K562 (cell line): ENCODE data around the gene TDO2. TPM values are rescaled to one million over a fixed set of nuclear protein-coding genes. Genes with fewer than 3 reads are reported as not detected.

Experiments used
- AFF4 ChIP-seq: sonication (generic); formaldehyde crosslinking; IDR thresholded peaks from 2 replicates; pipeline ENCODE4 v1.8.0; 2023; ENCODE audit warnings: mild to moderate bottlenecking, missing genetic modification reagents
- ARID3B ChIP-seq: fragments of 250-450 bp; sonication (Bioruptor Pico); IDR thresholded peaks from 2 replicates; pipeline ENCODE4 v1.4.0; 2020; ENCODE audit warnings: borderline replicate concordance
- CBX1 ChIP-seq: sonication (generic); IDR thresholded peaks from 2 replicates; pipeline ENCODE4 v1.6.1; 2016; ENCODE audit warnings: antibody characterized with exemption, low read depth, mild to moderate bottlenecking
- CBX8 ChIP-seq: fragments of 200-600 bp; sonication (generic); IDR thresholded peaks from 2 replicates; pipeline ENCODE4 v1.6.1; 2012; ENCODE audit warnings: borderline replicate concordance, mixed run types, low read depth, mild to moderate bottlenecking, moderate library complexity, mixed read lengths, low read length, control low read depth, inconsistent platforms; ENCODE audit not compliant: poor library complexity, severe bottlenecking; ENCODE audit errors: extremely low read depth
- FOS ChIP-seq: IDR thresholded peaks from 3 replicates; pipeline ENCODE4 v1.6.1; 2011; ENCODE audit not compliant: insufficient read length; ENCODE audit errors: extremely low read depth
- FOXJ2 ChIP-seq: fragments of 200-800 bp; sonication (Bioruptor generic); IDR thresholded peaks from 2 replicates; pipeline ENCODE4 v1.6.1; 2016; ENCODE audit warnings: missing genetic modification characterization, missing compliant biosample characterization
- GTF2A2 ChIP-seq: IDR thresholded peaks from 2 replicates; pipeline ENCODE4 v1.6.1; 2016; ENCODE audit warnings: mild to moderate bottlenecking, missing genetic modification characterization, missing compliant biosample characterization
- GTF3C2 ChIP-seq: IDR thresholded peaks from 3 replicates; pipeline ENCODE4 v1.6.1; 2011; ENCODE audit warnings: borderline replicate concordance, mild to moderate bottlenecking, moderate library complexity; ENCODE audit not compliant: insufficient read length; ENCODE audit errors: extremely low read depth
- HMBOX1 ChIP-seq: sonication (generic); IDR thresholded peaks from 2 replicates; pipeline ENCODE4 v1.6.1; 2016
- HNRNPH1 ChIP-seq: fragments of 200-400 bp; formaldehyde crosslinking; optimal IDR thresholded peaks from 2 replicates; pipeline ENCODE3; 2017; ENCODE audit warnings: low read depth, mild to moderate bottlenecking, low read length, moderate library complexity
- MYBL2 ChIP-seq, 2 experiments: fragments of 450-650 bp in 1 of 2; sonication (generic) in 1 of 2; formaldehyde crosslinking in 1 of 2; IDR thresholded peaks; 2 replicates each; pipeline versions ENCODE4 v1.6.1 to v1.8.1; 2017 to 2022; ENCODE audit warnings: borderline replicate concordance in 1 of 2, inconsistent platforms in 1 of 2, low read depth in 1 of 2, mild to moderate bottlenecking in 1 of 2, missing genetic modification reagents in 1 of 2, moderate library complexity in 1 of 2
- PHB ChIP-seq: fragments of 250-450 bp; sonication (Bioruptor Pico); IDR thresholded peaks from 2 replicates; pipeline ENCODE4 v1.5.0; 2021
- POLR2A ChIP-seq: fragments of 450-650 bp; conservative IDR thresholded peaks from 2 replicates; pipeline ENCODE4 v1.6.1; 2016
- POU5F1 ChIP-seq: fragments of 150-350 bp; IDR thresholded peaks from 2 replicates; pipeline ENCODE4 v1.6.1; 2014; ENCODE audit warnings: borderline replicate concordance, low read length, low read depth, mild to moderate bottlenecking; ENCODE audit not compliant: partially characterized antibody
- RBM15 ChIP-seq: fragments of 200-400 bp; formaldehyde crosslinking; IDR thresholded peaks from 2 replicates; pipeline ENCODE4 v1.6.1; 2018; ENCODE audit warnings: mild to moderate bottlenecking, low read length, moderate library complexity; ENCODE audit not compliant: insufficient read depth
- WHSC1 ChIP-seq: IDR thresholded peaks from one replicate; pipeline ENCODE4 v1.6.1; 2012; ENCODE audit warnings: low read length, control low read depth, inconsistent platforms
- YBX1 ChIP-seq: fragments of 450-650 bp; IDR thresholded peaks from 2 replicates; pipeline ENCODE4 v1.7.1; 2016; ENCODE audit warnings: mild to moderate bottlenecking
- polyA plus RNA-seq, 8 experiments: library from polyadenylated mRNA; depleted of rRNA in 4 of 8; stranded (reverse) in 5 of 8; unstranded in 3 of 8; fragments of >200 nt; fragmentation: Nextera tagmentation in 2 of 8; fragmentation: Illumina TruSeq in 1 of 8; extraction: Ambion mirVana in 2 of 8; extraction: Trizol in 1 of 8; gene quantifications; 2 replicates each; pipeline versions ENCODE4 v1.2.1 to v1.2.3, GENCODE V29; 2011 to 2014; ENCODE audit warnings: inconsistent platforms in 1 of 8, missing spikeins in 1 of 8
- total RNA-seq, 7 experiments: library from RNA; depleted of rRNA in 6 of 7; stranded (reverse); fragments of >200 nt in 6 of 7; fragmentation: Illumina TruSeq in 2 of 7; extraction: Trizol in 2 of 7; gene quantifications; 2 replicates each; pipeline versions ENCODE4 v1.2.1 to v1.2.3, GENCODE V29; 2011 to 2021; ENCODE audit warnings: low replicate concordance in 1 of 7

Gene TDO2
- total and polyA plus RNA-seq, 9 of the 15 experiments (the other 6 are each of a cell fraction or from before 2014, with no cell fraction given) = 0.09 to 0.65 (median 0.22) TPM; not detected in 2

- no peak for TF ChIP-seq CBX1
- TF ChIP-seq AFF4 (CRISPR knock-in tag) = no peak
- TF ChIP-seq ARID3B (CRISPR knock-in tag) = no peak
- no peak for TF ChIP-seq FOXJ2
- TF ChIP-seq POU5F1 = no peak
- no peak for TF ChIP-seq WHSC1
- TF ChIP-seq RBM15 = no peak
- no peak for TF ChIP-seq MYBL2 (IDR thresholded peaks at IDR 0.05; ENCODE audit: low read depth)
- TF ChIP-seq MYBL2 (CRISPR knock-in tag; IDR thresholded peaks at IDR 0.05; ENCODE audit: borderline replicate concordance) = no peak
- no peak for TF ChIP-seq HMBOX1
- TF ChIP-seq GTF3C2 = no peak
- TF ChIP-seq POLR2A = no peak
- no peak for TF ChIP-seq GTF2A2 (tag)
- no peak for TF ChIP-seq CBX8
- TF ChIP-seq HNRNPH1 = no peak
- no peak for TF ChIP-seq FOS
- no peak for TF ChIP-seq YBX1
- no peak for TF ChIP-seq PHB
Measured at GRCh38 chr4:155953151-155954117, 49.9 kb downstream of the TDO2 start, which contains the start of gene CTSO (continued).
